CD4-positive, alpha-beta T cell treated with Interleukin-2 at 100 ng/mL for 4 hours (primary cell): ENCODE data around the gene BBX.
A peak's percentile ranks its signal among the peaks of the same experiment; 100 is the strongest.

Experiments
- DNase-seq: peaks from one replicate; pipeline ENCODE4 v3.0.0-alpha.2; 2020; ENCODE audit warnings: low spot score

Gene BBX

GRCh38 chr3:107752202-107752990 is 229.6 kb downstream of the BBX start:
- no peak for DNase-seq

GRCh38 chr3:107753494-107753893 is 230.7 kb downstream of the BBX start:
- DNase-seq, result no peak

- no peak for DNase-seq
These were observed 231.2 kb downstream of the BBX start for GRCh38 chr3:107753976-107754375.

- DNase-seq, result no peak
These were observed 233.9 kb downstream of the BBX start for GRCh38 chr3:107756649-107757048.

GRCh38 chr3:107757140-107757539 is 234.4 kb downstream of the BBX start:
- DNase-seq, result no peak

- no peak for DNase-seq
These were observed 237.4 kb downstream of the BBX start for GRCh38 chr3:107760144-107760543.

- DNase-seq, result no peak
These were observed 238.6 kb downstream of the BBX start for GRCh38 chr3:107761391-107761790.

- DNase-seq, result no peak
These were observed 242.8 kb downstream of the BBX start for GRCh38 chr3:107765524-107765923.

GRCh38 chr3:107767897-107768605 is 245.3 kb downstream of the BBX start:
- no peak for DNase-seq

GRCh38 chr3:107769882-107770281 is 247.1 kb downstream of the BBX start:
- DNase-seq, result no peak

GRCh38 chr3:107772016-107772415 is 249.3 kb downstream of the BBX start:
- no peak for DNase-seq

GRCh38 chr3:107775974-107776373 is 253.2 kb downstream of the BBX start:
- DNase-seq, result no peak

- no peak for DNase-seq
These were observed 258.5 kb downstream of the BBX start for GRCh38 chr3:107781253-107781652.

- DNase-seq, result no peak
These were observed 259.3 kb downstream of the BBX start for GRCh38 chr3:107782054-107782453.

GRCh38 chr3:107790612-107791011 is 267.9 kb downstream of the BBX start:
- DNase-seq, result no peak

GRCh38 chr3:107791027-107791426 is 268.3 kb downstream of the BBX start:
- no peak for DNase-seq

- no peak for DNase-seq
These were observed 268.7 kb downstream of the BBX start for GRCh38 chr3:107791450-107791849.

- DNase-seq, result no peak
These were observed 272.1 kb downstream of the BBX start for GRCh38 chr3:107794664-107795443.

- no peak for DNase-seq
These were observed 272.8 kb downstream of the BBX start for GRCh38 chr3:107795514-107796094.

GRCh38 chr3:107796791-107797190 is 274.0 kb downstream of the BBX start:
- DNase-seq, result peak; percentile 8

GRCh38 chr3:107797586-107797985 is 274.8 kb downstream of the BBX start:
- no peak for DNase-seq

- DNase-seq, result no peak
These were observed 275.6 kb downstream of the BBX start for GRCh38 chr3:107798381-107798780.
